ENCODE data around the gene RCAN3. TPM values are rescaled to one million over a fixed set of nuclear protein-coding genes. Genes with fewer than 3 reads are reported as not detected.
"Not testable (repeated sequence)": the region's sequence is repeated elsewhere in the genome, so short reads cannot be mapped to it uniquely, and the experiment has no call there.

The RCAN3 gene
- total RNA-seq, 1 donor from 2014 or later, result 24.9 TPM

DNA sequence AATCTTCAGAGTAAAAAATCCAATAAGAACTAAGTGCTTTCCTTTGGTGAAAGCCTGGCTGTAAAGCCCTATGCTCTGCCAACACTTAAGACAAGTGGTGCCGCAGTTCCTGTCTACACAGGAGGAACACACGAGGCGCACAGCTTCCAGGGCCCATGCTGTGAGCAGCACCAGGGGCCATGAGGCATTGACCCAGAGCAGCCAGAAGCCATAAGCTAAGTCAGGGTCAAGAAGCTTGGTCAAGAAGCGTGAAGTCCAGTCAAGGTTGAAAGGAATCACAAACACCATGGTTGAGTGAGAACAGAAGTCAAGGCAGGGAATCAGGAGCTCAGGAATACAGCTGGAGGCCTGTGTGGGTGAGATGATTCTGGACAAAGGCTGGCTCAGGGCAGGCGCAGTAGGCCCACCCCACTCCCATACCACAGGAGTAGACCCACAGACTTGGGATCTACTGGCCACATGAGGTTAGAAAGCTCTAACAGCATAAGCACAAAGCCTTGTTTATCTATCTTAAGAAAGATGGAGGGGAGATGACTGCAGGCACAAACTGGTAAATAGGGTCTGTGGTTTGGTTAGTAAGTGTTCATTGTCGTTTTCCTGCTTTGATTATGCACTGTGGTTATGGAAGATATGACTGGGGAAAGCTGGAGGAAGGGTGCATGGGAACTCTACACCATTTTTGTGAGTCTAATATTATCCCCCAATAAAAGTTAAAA is 42.9 kb upstream of the RCAN3 start:
- Mint-ChIP-seq H3K27ac (ENCODE audit: unreplicated experiment) (no peak overlapping the region), H3K36me3 (ENCODE audit: low read depth, unreplicated experiment) (peaks cover 4% of the 10 kb centered on the region), H3K4me3 (ENCODE audit: unreplicated experiment) (no peak overlapping the region)

GRCh38 chr1:24462128-24462527 is 40.5 kb upstream of the RCAN3 start:
- DNase-seq (ENCODE audit: low spot score); H3K4me1 Mint-ChIP-seq (ENCODE audit: unreplicated experiment); H3K9me3 Mint-ChIP-seq (ENCODE audit: unreplicated experiment); H3K4me3 Mint-ChIP-seq (ENCODE audit: unreplicated experiment); H3K36me3 Mint-ChIP-seq (ENCODE audit: low read depth, unreplicated experiment); H3K27me3 Mint-ChIP-seq (ENCODE audit: unreplicated experiment); H3K27ac Mint-ChIP-seq (ENCODE audit: unreplicated experiment): not testable (repeated sequence)

More for the DNA sequence above, 42.9 kb upstream of the RCAN3 start:
- TF ChIP-seq CTCF (IDR thresholded peaks at IDR 0.05; ENCODE audit: unreplicated experiment), result no peak
- Mint-ChIP-seq H3K4me1 (ENCODE audit: unreplicated experiment) (peaks cover 5% of the 10 kb centered on the region), H3K9me3 (ENCODE audit: unreplicated experiment) (no peaks in the 10 kb centered on the region), H3K27me3 (ENCODE audit: unreplicated experiment) (no peaks in the 10 kb centered on the region)
- no peak for DNase-seq (ENCODE audit: low spot score)

GRCh38 chr1:24463776-24464735 is 38.6 kb upstream of the RCAN3 start:
- H3K4me3 Mint-ChIP-seq (ENCODE audit: unreplicated experiment), result no peak overlapping the region
- H3K9me3 Mint-ChIP-seq (ENCODE audit: unreplicated experiment), result no peaks in the 10 kb centered on the region
- H3K27me3 Mint-ChIP-seq (ENCODE audit: unreplicated experiment), result peaks cover 4% of the 10 kb centered on the region
- no peak for DNase-seq (ENCODE audit: low spot score)
- peaks cover 5% of the 10 kb centered on the region for H3K4me1 Mint-ChIP-seq (ENCODE audit: unreplicated experiment)
- peaks cover 4% of the 10 kb centered on the region for H3K36me3 Mint-ChIP-seq (ENCODE audit: low read depth, unreplicated experiment)
- no peak for TF ChIP-seq CTCF (IDR thresholded peaks at IDR 0.05; ENCODE audit: unreplicated experiment)
- H3K27ac Mint-ChIP-seq (ENCODE audit: unreplicated experiment), result no peak overlapping the region

DNA sequence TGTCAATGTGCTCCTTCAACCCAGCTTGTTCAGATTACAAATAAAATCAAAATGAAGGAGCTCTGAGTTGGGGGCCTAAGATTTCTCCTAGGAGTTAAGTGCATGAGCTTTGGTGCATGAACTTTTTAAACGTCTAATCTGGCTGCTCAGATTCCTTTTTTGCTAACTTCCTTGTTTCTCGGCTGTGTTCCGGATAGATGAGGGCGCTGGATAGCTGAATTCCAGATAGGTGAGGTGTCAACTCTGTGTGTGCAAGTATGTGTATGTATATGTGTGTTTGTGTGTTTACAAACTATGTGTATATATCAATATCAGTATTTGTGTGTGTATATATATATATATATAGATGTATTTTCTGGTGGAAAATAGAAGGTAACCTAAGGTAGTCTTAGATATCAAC is 37.5 kb upstream of the RCAN3 start:
- TF ChIP-seq CTCF (IDR thresholded peaks at IDR 0.05; ENCODE audit: unreplicated experiment), result no peak
- Mint-ChIP-seq H3K36me3 (ENCODE audit: low read depth, unreplicated experiment) (peaks cover 4% of the 10 kb centered on the region), H3K9me3 (ENCODE audit: unreplicated experiment) (no peaks in the 10 kb centered on the region), H3K27me3 (ENCODE audit: unreplicated experiment) (peaks cover 4% of the 10 kb centered on the region), H3K4me3 (ENCODE audit: unreplicated experiment) (no peak overlapping the region), H3K4me1 (ENCODE audit: unreplicated experiment) (peaks cover 5% of the 10 kb centered on the region), H3K27ac (ENCODE audit: unreplicated experiment) (no peak overlapping the region)
- DNase-seq (ENCODE audit: low spot score), result no peak

GRCh38 chr1:24465638-24466037 is 37.0 kb upstream of the RCAN3 start:
- H3K4me1 Mint-ChIP-seq (ENCODE audit: unreplicated experiment), result peaks cover 5% of the 10 kb centered on the region
- H3K9me3 Mint-ChIP-seq (ENCODE audit: unreplicated experiment), result no peaks in the 10 kb centered on the region
- no peak overlapping the region for H3K27ac Mint-ChIP-seq (ENCODE audit: unreplicated experiment)
- H3K27me3 Mint-ChIP-seq (ENCODE audit: unreplicated experiment), result peaks cover 4% of the 10 kb centered on the region
- H3K4me3 Mint-ChIP-seq (ENCODE audit: unreplicated experiment), result no peak overlapping the region
- TF ChIP-seq CTCF (IDR thresholded peaks at IDR 0.05; ENCODE audit: unreplicated experiment), result no peak
- H3K36me3 Mint-ChIP-seq (ENCODE audit: low read depth, unreplicated experiment), result peaks cover 1% of the 10 kb centered on the region
- no peak for DNase-seq (ENCODE audit: low spot score)

Measured in endothelial cell (in vitro differentiated cells).